Stimulated activated CD8-positive, alpha-beta memory T cell treated with anti-CD3 and anti-CD28 coated beads, Interleukin-12 subunit alpha, Interleukin-12 subunit beta, amount 100 ng/mL, for 24 hours (primary cell): ENCODE measurements around the gene ACSL5.
"Not testable (repeated sequence)": the region's sequence is repeated elsewhere in the genome, so short reads cannot be mapped to it uniquely, and the experiment has no call there.

ENCODE experiments used
- DNase-seq: peaks from one replicate; pipeline ENCODE4 v3.0.0-alpha.2; 2020; ENCODE audit errors: extremely low read depth

ACSL5 gene

GRCh38 chr10:112461029-112461887 lies 87.3 kb downstream of the ACSL5 start:
- DNase-seq, result no peak

DNA sequence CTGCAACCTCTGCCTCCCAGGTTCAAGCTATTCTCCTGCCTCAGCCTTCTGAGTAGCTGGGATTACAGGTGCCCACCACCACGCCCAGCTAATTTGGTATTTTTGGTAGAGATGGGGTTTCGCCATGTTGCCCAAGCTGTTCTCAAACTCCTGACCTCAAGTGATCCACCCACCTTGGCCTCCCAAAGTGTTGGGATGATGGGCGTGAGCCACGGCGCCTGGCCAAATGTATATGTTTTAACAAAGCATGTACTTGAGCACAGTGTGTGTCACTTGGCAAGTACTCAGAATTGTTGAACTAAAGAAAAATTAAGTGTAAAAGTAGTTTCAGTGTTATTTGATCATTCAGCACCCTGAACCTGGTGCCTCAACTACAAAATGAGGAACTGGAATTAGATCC lies 90.2 kb downstream of the ACSL5 start:
- not testable (repeated sequence) for DNase-seq

DNA sequence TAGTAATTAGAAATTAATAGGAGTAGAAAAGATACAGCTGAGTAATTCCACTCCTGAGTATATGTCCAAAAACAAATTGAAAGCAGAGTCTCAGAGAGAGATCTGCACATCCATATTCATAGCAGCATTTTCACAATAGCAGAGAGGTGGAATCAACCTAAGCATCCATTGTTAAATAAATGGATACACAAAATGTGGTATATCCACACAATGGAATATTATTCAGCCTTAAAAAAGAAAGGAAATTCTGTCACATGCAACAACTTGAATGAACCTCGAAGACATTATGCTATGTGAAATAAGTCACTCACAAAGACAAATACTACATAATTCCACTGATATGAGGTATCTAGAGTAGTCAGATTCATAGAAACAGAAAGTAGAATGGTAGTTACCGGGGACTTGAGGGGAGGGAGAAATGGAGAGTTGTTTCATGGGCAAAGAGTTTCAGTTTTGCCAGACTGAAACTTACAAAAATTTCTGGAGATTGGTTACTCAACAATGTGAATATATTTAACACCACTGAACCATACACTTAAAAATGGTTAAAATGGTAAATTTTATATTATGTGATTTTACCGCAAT lies 91.5 kb downstream of the ACSL5 start:
- DNase-seq, result no peak

DNA sequence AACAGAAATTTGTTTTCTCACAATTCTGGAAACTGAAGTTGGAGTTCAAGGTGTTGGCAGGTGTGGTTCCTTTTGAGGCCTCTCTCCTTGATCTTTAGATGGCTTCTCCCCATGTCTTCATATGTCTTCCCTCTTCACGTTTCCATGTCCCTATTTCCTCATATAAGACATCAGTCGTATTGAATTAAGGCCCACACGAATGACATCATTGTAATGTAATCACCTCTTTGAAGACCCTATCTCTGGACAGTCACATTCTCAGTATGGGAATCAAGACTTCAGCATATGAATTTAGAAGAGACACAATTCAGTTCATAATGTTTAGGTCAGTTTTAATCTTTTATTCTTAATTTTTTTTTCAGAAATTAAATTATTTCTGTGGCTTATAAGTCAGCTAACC lies 92.9 kb downstream of the ACSL5 start:
- no peak for DNase-seq

DNA sequence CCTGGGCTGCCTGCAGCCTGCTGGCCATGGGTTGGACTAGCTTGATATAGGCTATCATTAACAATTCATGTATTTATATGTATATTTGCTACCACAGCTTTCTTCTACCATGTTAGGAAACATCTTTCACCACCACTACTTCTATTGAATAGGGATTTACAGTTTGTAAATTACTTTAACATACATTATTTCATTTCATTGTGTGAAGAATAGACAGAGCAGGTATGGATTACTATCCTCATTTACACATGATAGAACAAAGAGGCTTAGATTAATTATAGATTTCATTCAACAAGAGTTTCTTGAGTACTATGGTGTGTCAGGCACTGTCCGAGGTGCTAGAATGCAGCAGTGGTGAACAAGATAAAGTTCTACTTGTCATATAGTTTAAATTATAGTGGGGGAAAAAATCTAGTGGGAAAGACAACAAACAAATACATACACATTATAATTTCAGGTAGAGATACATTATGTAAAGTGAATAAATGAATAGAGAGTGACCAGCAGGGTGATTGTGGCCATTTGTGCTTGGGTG lies 93.7 kb downstream of the ACSL5 start:
- no peak for DNase-seq

GRCh38 chr10:112471878-112472487 lies 98.1 kb downstream of the ACSL5 start:
- DNase-seq, result no peak

- DNase-seq, result no peak
These were observed 101.8 kb downstream of the ACSL5 start for GRCh38 chr10:112475575-112476218.
